ENCODE data around the gene GPBP1.
A peak's percentile ranks its signal among the peaks of the same experiment; 100 is the strongest.

The GPBP1 gene

GRCh38 chr5:57211039-57211438, 37.2 kb downstream of the GPBP1 start:
- DNase-seq (ENCODE audit: low spot score) = no peak

- DNase-seq (ENCODE audit: low spot score) = no peak
Observed at GRCh38 chr5:57215629-57216195, 41.9 kb downstream of the GPBP1 start.

- DNase-seq (ENCODE audit: low spot score) = no peak
Observed at GRCh38 chr5:57216714-57217113, 42.9 kb downstream of the GPBP1 start.

- DNase-seq (ENCODE audit: low spot score) = no peak
Observed at GRCh38 chr5:57219386-57219785, 45.5 kb downstream of the GPBP1 start.

GRCh38 chr5:57221049-57221568, 47.2 kb downstream of the GPBP1 start:
- DNase-seq (ENCODE audit: low spot score) = peak; percentile 13

GRCh38 chr5:57225553-57225952, 51.7 kb downstream of the GPBP1 start:
- DNase-seq (ENCODE audit: low spot score) = no peak

- no peak for DNase-seq (ENCODE audit: low spot score)
Observed at GRCh38 chr5:57229313-57229712, 55.5 kb downstream of the GPBP1 start.

GRCh38 chr5:57231607-57232006, 57.7 kb downstream of the GPBP1 start:
- DNase-seq (ENCODE audit: low spot score) = no peak

- no peak for DNase-seq (ENCODE audit: low spot score)
Observed at GRCh38 chr5:57232293-57233033, 58.6 kb downstream of the GPBP1 start.

- no peak for DNase-seq (ENCODE audit: low spot score)
Observed at GRCh38 chr5:57243286-57244137, 69.7 kb downstream of the GPBP1 start.

GRCh38 chr5:57244331-57244730, 70.5 kb downstream of the GPBP1 start:
- DNase-seq (ENCODE audit: low spot score) = no peak

GRCh38 chr5:57246426-57246825, 72.6 kb downstream of the GPBP1 start:
- DNase-seq (ENCODE audit: low spot score) = no peak

- no peak for DNase-seq (ENCODE audit: low spot score)
Observed at GRCh38 chr5:57247765-57248164, 73.9 kb downstream of the GPBP1 start.

GRCh38 chr5:57249265-57249874, 75.5 kb downstream of the GPBP1 start:
- no peak for DNase-seq (ENCODE audit: low spot score)

GRCh38 chr5:57258052-57258451, 84.2 kb downstream of the GPBP1 start:
- no peak for DNase-seq (ENCODE audit: low spot score)

GRCh38 chr5:57258943-57259342, 85.1 kb downstream of the GPBP1 start:
- DNase-seq (ENCODE audit: low spot score) = no peak

- no peak for DNase-seq (ENCODE audit: low spot score)
Observed at GRCh38 chr5:57259704-57260103, 85.8 kb downstream of the GPBP1 start.

- DNase-seq (ENCODE audit: low spot score) = no peak
Observed at GRCh38 chr5:57262541-57262940, 88.7 kb downstream of the GPBP1 start.

GRCh38 chr5:57267805-57268204, 93.9 kb downstream of the GPBP1 start:
- no peak for DNase-seq (ENCODE audit: low spot score)

GRCh38 chr5:57276353-57276752, 102.5 kb downstream of the GPBP1 start:
- no peak for DNase-seq (ENCODE audit: low spot score)

GRCh38 chr5:57277085-57277484, 103.2 kb downstream of the GPBP1 start:
- no peak for DNase-seq (ENCODE audit: low spot score)

GRCh38 chr5:57280853-57281252, 107.0 kb downstream of the GPBP1 start:
- no peak for DNase-seq (ENCODE audit: low spot score)
